OCI-M2 (cell line): ENCODE results near the gene SDC1.
"Not testable (repeated sequence)": the region's sequence is repeated elsewhere in the genome, so short reads cannot be mapped to it uniquely, and the experiment has no call there.

Experiments
- DNase-seq: peaks from one replicate; lab custom pipeline; 2025; ENCODE audit not compliant: unreplicated experiment; lab: John Stamatoyannopoulos, UW

The SDC1 gene

DNA sequence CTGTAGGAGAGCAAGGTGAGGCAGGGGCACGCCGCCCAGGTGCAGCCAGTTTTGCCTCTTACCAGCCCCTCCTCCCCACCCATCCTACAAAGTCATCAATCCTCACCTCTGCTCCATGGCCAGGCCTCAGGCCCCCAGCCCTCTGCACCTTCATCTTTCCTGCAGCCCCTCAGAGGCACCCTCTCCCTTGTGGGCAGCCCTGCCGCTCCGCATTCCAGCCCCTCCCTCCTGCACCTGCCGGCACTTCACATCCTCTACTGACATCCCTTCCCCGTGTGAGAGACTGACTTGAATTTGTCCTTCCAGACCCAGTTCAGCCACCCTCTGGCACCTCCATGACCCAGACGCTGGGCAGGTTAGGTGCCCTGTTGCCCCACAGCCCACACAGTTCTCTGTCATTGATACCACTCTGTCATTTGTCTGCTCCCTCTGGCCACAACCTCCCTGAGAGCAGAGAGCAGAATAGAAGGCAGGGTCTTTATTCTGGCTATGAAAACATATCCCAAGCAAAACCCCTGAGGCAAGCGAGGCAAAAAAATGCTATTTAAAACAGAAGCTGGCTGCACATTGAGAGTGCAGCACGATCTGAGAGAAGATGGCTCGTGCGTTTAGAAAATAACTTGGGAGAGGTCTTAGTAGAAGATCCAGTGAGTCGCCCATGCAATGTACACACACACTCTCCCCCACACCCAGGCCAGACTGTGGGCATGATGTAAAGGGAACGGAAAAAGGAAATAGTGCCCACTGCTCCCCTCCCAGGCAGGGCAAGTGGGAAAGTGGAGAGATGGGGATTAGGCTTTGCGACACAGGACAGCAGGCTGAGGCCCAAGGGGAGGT, 25.9 kb downstream of the SDC1 start:
- no peak for DNase-seq

DNA sequence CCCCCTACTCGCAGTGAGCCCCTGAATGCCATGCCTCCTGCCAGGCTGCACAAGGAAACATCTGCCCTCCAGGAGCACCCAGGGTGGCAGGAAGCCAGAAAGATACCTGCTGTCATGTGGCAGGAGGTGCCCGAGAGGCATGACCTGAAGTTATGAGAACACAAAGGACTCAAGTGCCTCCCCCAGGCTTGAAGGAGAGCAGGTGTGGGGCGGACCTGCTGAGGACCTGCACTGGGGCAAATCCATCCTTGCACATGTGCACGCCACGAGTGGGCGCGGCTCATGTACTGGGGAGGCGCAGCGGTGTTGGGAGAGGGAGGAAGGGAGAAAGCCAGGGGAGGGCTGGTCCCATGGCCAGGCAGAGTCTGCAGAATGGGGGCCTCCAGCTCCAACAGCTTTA, 26.9 kb downstream of the SDC1 start:
- no peak for DNase-seq

DNA sequence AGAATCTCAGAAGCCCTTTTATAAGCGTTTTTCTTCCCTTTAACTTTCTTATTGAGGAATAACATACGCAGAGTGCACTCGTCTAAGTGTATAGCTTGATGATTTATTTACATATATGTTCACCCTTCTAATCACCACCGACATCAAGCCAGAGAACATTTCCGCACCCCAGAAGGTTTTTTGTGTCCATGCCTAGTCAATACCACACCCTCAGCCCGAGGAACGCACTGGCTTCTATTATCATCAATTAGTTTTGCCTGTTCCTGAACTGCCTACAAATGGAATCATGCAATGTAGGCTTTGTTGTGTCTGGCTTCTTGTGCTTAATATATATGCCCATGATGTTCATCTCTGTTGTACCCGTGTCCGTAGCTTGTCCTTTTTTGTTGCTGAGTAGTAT, 27.7 kb downstream of the SDC1 start:
- no peak for DNase-seq

DNA sequence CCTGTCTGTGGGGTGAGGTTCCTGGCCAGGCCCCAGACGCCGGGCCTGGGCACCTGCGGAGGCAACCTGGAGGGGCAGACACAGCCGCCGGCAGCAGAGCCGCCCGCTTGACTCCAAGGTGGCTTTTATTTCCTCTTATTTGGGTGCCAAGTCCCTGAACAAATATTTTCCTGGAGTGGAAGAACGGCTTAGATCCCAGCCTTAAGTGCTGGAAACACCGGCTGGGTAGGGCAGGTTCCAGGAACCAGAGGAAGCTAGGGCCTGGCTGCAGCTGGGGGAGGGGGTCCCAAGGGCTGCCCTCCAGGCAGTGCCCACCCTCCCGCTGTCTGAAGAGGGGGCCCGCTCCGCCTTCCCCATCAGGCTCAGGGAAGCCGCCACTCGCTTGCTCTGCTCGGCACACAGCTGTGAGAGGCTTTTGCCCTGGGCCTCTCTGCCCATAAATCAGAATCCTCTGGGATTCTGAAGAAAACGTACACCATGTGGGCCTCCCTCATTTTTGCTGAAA, 28.2 kb downstream of the SDC1 start:
- no peak for DNase-seq

DNA sequence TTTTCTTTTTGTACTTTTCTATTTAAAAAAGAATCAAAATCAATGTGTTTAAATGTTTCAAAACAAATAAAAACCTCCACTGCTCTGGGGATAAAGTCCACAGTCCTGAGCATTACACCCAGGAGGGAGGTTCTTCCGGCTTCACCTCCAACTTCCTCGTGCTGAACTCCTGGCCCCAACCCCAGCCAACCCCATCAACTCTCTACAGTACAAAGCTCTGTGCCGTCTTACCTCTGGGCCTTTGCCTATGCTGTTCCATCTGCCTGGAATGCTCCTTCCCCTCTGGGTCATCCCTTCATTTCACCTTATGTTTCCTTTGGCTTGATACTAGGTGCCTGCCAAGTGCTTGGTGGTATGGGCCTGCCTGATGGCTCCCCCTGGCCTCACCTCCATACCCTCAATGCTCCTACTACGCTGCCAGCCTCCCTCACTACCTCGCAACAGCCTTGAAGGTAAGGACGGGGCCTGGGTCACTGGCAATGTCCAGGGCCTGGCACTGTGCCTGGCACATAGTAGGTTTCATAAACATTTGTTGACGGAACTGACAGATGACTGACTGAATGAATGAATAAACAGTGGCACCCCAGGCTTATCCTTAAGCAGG, 28.8 kb downstream of the SDC1 start:
- no peak for DNase-seq

DNA sequence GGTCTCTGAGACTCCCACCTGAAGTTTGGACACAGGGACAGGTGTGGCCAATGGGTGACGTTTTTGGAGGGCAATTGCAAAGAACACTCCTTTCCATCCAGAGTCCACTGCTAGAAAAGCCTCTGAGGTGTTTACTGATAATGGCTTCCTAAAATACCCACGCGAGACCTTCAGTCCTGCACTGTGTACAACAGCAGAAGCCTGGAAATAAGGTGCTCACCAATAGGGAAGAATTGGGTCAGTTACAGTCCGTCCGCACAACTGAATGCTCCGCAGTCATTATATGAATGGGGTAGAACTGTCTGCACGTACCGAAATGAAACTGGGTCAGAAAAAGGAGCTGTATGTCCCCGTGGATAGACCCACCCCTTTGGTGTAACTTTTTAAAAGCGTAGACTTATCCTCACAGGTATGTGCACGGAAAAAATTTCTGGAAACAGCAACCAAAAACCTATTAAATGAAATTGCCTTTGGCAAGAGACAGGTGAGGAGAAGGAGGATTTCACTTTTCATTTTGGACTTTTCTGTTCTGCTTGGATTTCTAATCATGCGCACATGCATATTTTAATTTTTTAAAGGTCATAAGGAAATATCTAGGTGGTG, 29.4 kb downstream of the SDC1 start:
- DNase-seq, result no peak

DNA sequence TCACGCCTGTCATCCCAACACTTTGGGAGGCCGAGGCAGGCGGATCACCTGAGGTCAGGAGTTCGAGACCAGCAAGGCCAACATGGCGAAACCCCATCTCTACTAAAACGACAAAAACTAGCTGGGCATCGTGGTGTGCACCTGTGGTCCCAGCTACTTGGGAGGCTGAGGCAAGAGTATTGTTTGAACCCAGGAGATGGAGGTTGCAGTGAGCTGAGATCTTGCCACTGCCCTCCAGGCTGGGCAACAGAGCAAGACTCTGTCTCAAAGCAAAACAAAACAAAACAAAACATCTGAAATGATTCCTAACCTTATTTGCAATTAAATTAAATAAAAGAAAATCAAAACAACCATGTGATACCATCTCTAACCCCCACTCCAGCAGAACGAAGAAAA, 29.9 kb downstream of the SDC1 start:
- not testable (repeated sequence) for DNase-seq

DNA sequence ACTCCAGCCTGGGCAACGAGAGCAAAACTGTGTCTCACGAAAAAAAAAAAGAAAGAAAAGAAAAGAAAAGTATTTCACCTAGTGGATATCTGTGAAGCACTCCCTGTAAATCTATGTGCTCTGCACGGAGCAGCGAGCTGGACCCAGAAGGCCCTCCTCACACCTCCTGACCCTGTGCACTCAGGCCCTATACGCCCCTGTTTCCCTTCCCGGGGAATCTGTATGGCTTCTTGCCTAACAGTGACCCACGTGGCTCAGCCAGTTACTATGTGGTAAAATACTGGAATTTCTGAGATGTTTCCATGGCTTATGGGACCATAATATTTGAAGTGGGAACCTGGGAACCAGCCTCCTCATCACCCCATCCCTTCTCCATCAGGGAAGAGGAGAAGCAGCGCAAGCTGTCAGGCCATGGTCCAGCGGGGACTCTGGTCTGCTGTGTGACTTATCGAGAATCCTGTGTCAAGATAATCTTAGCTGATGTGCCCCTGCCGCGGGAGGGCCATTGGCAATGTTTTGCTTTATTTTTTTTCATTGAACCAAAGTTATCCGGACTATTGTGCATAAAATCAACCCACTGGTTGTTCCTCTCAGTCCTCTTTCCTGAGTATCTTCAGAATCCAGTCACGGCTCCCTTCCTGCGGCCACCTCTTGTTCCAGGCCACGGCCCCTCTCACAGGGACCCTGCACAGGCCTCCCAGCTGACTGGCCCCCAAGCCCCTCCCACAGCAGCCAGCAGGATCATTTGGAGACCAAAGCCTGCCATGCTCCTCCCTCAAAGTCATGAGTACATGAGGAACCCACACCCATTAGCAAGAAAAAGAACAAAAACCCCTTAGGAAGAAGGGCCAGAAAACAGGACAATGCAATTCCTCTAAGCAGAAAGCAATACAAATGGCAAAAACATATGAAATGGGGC, 30.6 kb downstream of the SDC1 start:
- no peak for DNase-seq

DNA sequence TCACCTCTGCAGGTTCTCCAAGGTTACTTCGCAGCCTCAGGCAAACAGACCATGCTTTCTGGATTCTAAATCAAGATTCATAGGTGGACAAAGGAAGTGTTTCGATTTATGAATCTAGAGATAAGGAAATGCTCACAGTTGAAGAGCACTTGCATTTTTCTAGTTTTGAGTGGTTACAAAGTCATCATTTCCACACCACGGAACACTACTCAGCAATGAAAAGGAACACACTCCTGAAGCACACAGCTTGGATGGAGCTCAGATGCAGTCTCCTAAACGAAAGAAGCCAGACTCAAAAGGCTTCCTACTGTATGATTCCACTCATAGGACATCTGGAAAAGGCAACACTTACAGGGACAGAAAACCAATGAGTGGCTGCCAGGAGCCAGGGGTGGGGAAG, 31.7 kb downstream of the SDC1 start:
- no peak for DNase-seq

DNA sequence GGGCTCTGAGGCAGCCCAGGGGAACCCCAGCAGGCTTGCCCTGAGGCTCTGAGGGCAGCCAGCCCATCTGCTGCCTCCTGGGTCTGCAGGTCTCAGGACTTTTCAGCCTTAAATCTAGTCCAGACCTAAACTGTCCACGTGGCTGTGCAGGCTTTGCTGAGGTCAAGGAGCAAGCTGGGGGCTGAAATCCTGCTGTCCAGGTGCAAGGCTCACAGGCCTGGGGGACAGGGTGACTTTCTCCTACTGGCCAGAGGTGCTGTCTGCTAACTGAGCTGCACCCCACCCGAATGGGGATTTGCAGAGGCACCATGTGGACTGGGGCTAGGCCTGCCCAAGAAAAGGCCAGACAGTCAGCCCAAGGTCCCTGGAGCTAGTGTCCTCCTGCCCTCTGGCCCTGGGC, 32.1 kb downstream of the SDC1 start:
- DNase-seq, result no peak

DNA sequence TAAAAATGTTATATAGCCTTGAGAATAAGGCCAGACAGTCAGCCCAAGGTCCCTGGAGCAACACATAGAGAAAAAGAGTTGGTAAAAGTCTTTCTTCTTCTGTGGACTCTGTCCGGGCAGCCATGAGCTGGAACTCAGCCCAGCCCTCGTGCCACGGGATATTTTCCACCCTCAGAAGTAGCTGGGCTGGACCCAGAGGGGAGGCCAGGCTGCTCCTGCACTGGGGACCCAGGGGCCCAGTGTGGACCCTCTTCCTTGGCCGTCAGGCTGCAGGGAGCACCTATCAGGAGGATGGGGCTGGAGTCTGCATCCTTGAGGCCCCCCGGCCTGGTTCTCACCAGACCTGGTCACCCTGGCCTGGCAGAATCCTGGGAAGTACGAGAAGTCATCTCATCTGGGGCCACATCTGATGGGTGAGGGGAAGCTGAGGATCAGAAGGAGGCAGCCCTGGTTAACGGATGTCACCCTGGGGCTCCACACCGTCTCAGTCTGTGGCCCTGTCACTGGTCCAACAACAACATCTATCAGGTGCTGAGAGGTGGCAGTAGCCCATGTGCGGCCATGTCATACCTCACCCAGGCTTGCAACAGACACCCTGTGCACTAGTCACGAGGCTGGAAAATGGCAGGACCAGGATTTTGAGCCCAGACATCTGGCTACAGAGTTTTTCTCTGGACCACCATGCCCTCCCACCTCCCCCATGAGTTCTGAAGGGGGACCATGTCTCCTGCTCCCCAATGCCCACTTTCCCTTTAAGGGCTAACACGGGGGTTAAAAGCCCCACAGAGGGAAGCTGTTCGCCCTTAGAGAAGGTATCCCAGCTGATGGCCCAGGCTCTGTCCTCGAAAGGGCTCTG, 33.0 kb downstream of the SDC1 start:
- DNase-seq, result no peak

DNA sequence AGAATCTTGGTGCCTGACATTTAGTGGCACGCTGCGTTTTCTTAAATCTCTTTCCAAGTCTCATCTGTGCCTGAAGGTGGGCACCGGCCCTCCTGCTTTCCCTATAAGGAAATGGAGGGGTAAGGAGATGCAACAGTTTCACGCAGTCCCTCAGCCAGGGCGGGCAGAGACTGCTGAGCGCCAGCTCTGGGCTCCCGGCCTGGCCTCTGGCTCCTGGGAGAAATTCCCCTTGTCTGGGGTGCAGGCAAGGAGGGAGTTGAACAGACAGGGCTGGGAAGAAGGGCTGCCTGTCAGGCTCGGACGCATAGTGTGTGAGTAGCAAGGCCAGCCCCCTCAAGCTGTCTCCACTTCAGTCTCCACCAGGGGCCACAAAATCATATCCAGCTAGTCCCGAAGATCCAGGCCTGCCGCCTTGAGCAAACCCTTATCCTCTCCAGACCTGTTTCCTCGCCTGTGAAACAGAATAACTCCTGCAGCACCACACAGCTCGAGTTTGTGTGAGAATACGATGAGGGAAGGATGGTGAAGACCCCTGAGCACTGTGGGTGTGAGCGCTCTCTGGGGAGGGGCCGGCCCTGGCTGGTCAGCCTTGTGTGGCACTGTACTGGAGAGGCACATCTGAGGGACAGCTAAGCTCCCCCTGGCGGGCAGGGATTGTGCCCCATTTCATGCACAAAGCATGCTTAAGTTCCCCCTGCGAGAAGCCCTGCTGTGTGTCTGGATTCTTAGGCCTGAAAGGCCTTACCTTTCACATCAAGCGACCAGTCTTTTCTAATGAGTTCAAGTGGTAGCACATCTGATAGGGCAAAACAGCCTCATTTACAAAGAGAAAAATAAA, 33.8 kb downstream of the SDC1 start:
- DNase-seq, result no peak

DNA sequence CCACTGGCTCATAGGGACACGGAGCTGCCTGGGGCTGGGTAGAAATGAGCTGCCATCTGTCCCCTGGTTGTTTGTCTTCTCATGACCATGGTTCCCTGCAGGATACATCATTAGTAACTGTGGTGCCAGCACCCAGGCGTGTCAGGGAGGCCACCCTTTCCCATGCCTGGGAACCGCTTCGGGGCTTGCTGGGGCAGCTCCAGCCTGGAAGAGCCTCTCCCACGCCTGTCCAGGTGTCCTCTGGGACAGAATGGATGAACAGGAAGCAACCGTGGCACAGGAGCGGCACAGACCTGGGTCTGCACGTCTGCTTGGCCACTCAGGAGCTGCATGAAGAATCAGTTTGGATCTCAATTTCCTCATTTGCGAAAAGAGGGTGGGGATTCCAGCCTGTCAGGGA, 34.8 kb downstream of the SDC1 start:
- no peak for DNase-seq

DNA sequence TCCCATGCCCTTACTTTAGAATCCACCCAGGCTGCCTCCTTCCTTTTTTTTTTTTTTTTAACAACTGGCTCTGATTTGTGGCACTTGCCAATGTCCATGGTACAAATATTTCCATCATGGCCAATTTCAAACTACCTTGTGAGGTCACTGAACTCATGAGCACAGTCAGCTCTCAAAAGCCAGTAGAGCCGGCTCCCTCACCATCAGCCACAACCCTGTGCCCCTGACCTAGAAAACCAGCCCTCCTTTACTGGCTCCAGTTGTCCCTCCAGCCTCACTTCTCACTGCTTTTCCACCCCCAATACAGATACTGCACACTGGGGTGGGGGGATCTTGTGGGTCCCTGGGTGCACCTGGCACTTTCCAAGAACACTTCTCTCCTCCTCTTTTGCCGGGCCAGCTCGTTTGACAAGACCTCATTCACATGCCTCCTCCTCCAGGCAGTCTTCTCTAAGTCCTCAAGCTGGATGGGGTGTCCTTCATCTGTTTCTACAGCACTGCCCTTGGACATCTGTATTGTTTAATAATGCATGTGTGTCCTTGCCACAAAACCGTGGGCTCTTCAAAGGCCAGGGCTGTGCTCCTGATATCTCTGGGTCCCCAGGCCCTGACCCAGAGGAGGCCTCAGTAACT, 35.5 kb downstream of the SDC1 start:
- DNase-seq, result no peak

DNA sequence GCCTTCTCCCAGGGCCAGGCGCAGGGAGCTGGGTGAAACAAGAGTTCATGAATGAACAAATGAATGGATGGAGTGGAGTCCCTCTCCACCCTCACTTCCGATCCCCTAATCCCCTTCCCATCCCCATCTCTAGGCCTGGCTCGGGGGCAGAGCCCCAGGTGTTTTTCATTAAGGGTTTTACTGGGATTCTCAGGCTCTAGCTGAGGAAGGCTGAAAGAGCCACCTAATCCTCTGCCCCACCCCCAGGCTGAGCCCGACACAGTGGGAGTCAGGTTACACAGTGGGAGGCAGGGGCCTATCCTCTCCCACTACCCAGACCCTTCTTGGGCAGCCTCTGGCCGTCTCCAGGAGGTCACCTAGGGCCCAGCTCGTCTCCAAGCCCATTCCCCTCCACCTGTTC, 36.1 kb downstream of the SDC1 start:
- no peak for DNase-seq

DNA sequence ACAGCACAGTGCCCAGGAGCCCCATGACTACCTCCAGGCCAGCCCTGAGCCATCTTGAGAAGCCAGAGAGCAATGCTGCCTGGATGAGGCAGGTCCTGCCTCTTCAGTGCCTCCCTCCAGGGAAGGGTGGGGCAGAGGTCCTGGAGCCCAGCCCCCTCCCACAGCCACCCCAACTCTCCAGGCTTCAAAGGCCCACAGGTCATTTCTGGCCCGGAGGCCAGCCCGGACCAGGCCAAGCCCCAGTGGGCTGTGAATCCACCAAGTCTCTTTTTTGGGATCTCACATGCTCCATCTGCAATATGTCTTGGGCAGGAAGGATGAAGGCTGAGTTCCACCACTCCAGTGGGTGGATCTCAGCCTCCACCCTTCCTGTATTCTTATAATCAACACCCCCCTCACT, 36.7 kb downstream of the SDC1 start:
- DNase-seq, result no peak

DNA sequence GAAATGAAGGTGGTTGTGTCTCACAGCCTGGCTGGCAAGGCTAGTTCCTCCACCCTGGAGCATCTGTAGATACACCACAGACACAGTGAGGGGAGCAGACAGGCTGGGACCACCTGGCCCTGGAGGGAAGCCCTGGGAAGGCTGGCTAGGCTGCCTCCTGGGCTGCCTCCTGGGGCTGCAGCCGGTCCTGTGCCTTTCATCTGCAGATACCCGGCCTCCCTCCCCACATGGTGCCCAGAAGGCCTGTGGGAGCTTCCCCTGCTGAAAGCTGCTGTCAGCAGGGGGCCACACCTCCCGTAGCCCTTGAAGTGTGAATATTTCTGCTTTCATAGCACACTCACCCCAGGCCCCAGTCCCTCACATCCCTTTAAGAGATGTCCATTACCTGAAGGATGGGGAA, 37.6 kb downstream of the SDC1 start:
- no peak for DNase-seq

DNA sequence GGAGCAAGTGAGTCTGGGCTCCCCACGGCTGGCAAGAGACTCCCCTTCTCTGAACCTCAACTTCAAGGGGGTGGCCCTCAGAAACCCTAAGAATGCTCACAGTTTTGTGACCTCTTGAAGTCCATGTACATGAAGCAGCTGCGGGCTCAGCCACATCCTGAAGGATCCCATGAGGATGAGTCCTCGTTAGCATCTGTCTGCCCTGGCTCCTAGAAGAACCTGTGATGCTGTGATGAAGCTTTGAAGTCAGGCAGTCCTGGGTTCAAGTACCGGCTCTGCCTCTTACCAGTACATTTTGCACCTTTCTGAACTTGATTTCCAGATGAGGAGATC, 38.1 kb downstream of the SDC1 start:
- DNase-seq, result no peak
